Hepatocyte (in vitro differentiated cells): ENCODE data around the gene TMED9.

Source experiments
- CTCF ChIP-seq: fragments of 200-600 bp; sonication (generic); IDR thresholded peaks from 2 replicates; pipeline ENCODE4 v1.5.1; 2016; ENCODE audit warnings: antibody characterized with exemption, mild to moderate bottlenecking; ENCODE audit not compliant: poor library complexity
- EZH2 ChIP-seq: fragments of 200-600 bp; sonication (generic); IDR thresholded peaks from 2 replicates; pipeline ENCODE4 v1.6.1; 2016; ENCODE audit warnings: antibody characterized with exemption, mild to moderate bottlenecking, borderline replicate concordance
- EZH2phosphoT487 ChIP-seq: fragments of 200-600 bp; sonication (generic); IDR thresholded peaks from one replicate; pipeline ENCODE4 v1.6.1; 2018; ENCODE audit warnings: antibody characterized with exemption, mild to moderate bottlenecking, low read depth, moderate library complexity; ENCODE audit not compliant: unreplicated experiment, severe bottlenecking

- TF ChIP-seq CTCF: no peak
- TF ChIP-seq EZH2phosphoT487: no peak
- TF ChIP-seq EZH2: no peak
These were observed 28.6 kb downstream of the TMED9 start for GRCh38 chr5:177620560-177620959.
